GM12878 (cell line): ENCODE data around the gene WFDC11. TPM values are rescaled to one million over a fixed set of nuclear protein-coding genes. Genes with fewer than 3 reads are reported as not detected.
"Not testable (repeated sequence)": the region's sequence is repeated elsewhere in the genome, so short reads cannot be mapped to it uniquely, and the experiment has no call there.

Experiments used
- ATAC-seq: fragments of 200-7000 bp; cut with Tn5 transposase; 3 replicates; pipeline ENCODE4 v1.9.1; 2020; ENCODE audit warnings: mild to moderate bottlenecking, moderate library complexity
- BruUV-seq: library from RNA; stranded (reverse); fragments of 400-500 nt; replicated peaks from 2 replicates; lab custom pipeline; 2021; lab: Mats Ljungman, UMichigan
- CTCF ChIA-PET: fragments of 300-600 bp; sonication (Branson Sonifier 250); formaldehyde crosslinking; extraction: SDS; loops from one replicate; lab custom pipeline; 2021; ENCODE audit warnings: inconsistent platforms; lab: Yijun Ruan, JAX
- POLR2A ChIA-PET: fragments of 350-600 bp; formaldehyde crosslinking; extraction: SDS; loops from one replicate; lab custom pipeline; 2021; ENCODE audit warnings: inconsistent platforms; lab: Charles Lee
- RAD21 ChIA-PET: fragments of 300-600 bp; sonication (Branson Sonifier 250); formaldehyde crosslinking; loops from one replicate; lab custom pipeline; 2023; ENCODE audit warnings: antibody characterized with exemption; ENCODE audit not compliant: unreplicated experiment; lab: Charles Lee
- SMC1A ChIA-PET: fragments of 300-600 bp; sonication (Branson Sonifier 250); formaldehyde crosslinking; loops from one replicate; lab custom pipeline; 2023; ENCODE audit not compliant: unreplicated experiment, uncharacterized antibody; lab: Charles Lee
- DNase-seq: peaks from one replicate; pipeline ENCODE4 v3.0.0-alpha.2; 2011; ENCODE audit warnings: low read depth, low spot score
- FAIRE-seq: peaks from 3 replicates; lab custom pipeline; 2011; peaks lifted over from hg19 to GRCh38; lab: Jason Lieb, UNC
- H2AFZ ChIP-seq: 2 replicates; pipeline ENCODE4 v1.6.0; 2011; ENCODE audit warnings: low read depth, low read length, control low read depth; ENCODE audit not compliant: control insufficient read depth
- H3K27ac ChIP-seq: 2 replicates; pipeline ENCODE4 v1.5.1; 2011; ENCODE audit warnings: control low read depth; ENCODE audit not compliant: control insufficient read depth, insufficient read depth
- H3K27me3 ChIP-seq, 2 experiments: replicated peaks in 1 of 2; 2 replicates each; pipeline versions ENCODE4 v1.6.0 to v1.6.1; 2011; ENCODE audit warnings: low read length in 1 of 2; ENCODE audit not compliant: control insufficient read depth in 2 of 2, insufficient read depth in 2 of 2
- H3K36me3 ChIP-seq, 2 experiments: 2 replicates each; pipeline ENCODE4 v1.5.1; 2011; ENCODE audit warnings: low read length in 1 of 2; ENCODE audit not compliant: control insufficient read depth in 2 of 2, insufficient read depth in 2 of 2
- H3K4me1 ChIP-seq: 2 replicates; pipeline ENCODE4 v1.6.1; 2011; ENCODE audit warnings: mild to moderate bottlenecking, low read length, moderate library complexity, mixed read lengths; ENCODE audit not compliant: control insufficient read depth, insufficient read depth
- H3K4me2 ChIP-seq: 2 replicates; pipeline ENCODE4 v1.6.0; 2011; ENCODE audit warnings: control low read depth; ENCODE audit not compliant: control insufficient read depth, insufficient read depth
- H3K4me3 ChIP-seq: fragments of 200-600 bp; sonication (generic); 2 replicates; pipeline ENCODE4 v1.5.1; 2016
- H3K79me2 ChIP-seq: 2 replicates; pipeline ENCODE4 v1.6.0; 2011; ENCODE audit warnings: low read length; ENCODE audit not compliant: control insufficient read depth, insufficient read depth
- H3K9ac ChIP-seq: 2 replicates; pipeline ENCODE4 v1.8.0; 2011; ENCODE audit warnings: low read length, control low read depth, mixed read lengths; ENCODE audit not compliant: control insufficient read depth, insufficient read depth
- H3K9me3 ChIP-seq: replicated peaks from 3 replicates; pipeline ENCODE4 v1.5.1; 2011; ENCODE audit warnings: mild to moderate bottlenecking, low read length; ENCODE audit not compliant: control insufficient read depth, insufficient read depth
- H4K20me1 ChIP-seq: 2 replicates; pipeline ENCODE4 v1.6.0; 2011; ENCODE audit not compliant: control insufficient read depth, insufficient read depth
- BMI1 ChIP-seq: fragments of 450-650 bp; IDR thresholded peaks from 2 replicates; pipeline ENCODE4 v1.6.1; 2016; ENCODE audit warnings: mild to moderate bottlenecking, moderate library complexity, borderline replicate concordance
- MEF2B ChIP-seq: fragments of 450-650 bp; IDR thresholded peaks from 2 replicates; pipeline ENCODE4 v1.6.1; 2018; ENCODE audit warnings: mild to moderate bottlenecking, moderate library complexity; ENCODE audit not compliant: partially characterized antibody, poor library complexity, severe bottlenecking
- PAX5 ChIP-seq: IDR thresholded peaks from 2 replicates; pipeline ENCODE4 v1.6.1; 2011; ENCODE audit warnings: low read depth, low read length, borderline replicate concordance
- POLR2AphosphoS2 ChIP-seq: IDR thresholded peaks from 2 replicates; pipeline ENCODE4 v1.6.1; 2011; ENCODE audit warnings: low read depth, mild to moderate bottlenecking, low read length, improper control_type of control experiment, moderate library complexity
- WGBS: methylation state at CpG from one replicate; pipeline ENCODE4 v1.1.6; 2016; ENCODE audit warnings: low lambda C conversion rate; ENCODE audit not compliant: insufficient replicate concordance, insufficient coverage; ENCODE audit errors: missing lambda C conversion rate; 5-methylcytosine and 5-hydroxymethylcytosine counted together
- in situ Hi-C: fragments of 300-500 bp; cut with MboI; formaldehyde crosslinking; loops from 9 replicates; pipeline ENCODE4 v1.14.3; 2018; ENCODE audit warnings: mixed read lengths
- intact Hi-C: fragments of 100-400 bp; cut with micrococcal nuclease; formaldehyde crosslinking; loops from one replicate; pipeline ENCODE4 v1.14.2; 2022; ENCODE audit not compliant: unreplicated experiment
- polyA plus RNA-seq, 11 experiments: library from polyadenylated mRNA; depleted of rRNA in 4 of 11; unstranded in 6 of 11; stranded (reverse) in 5 of 11; fragments of >200 nt; fragmentation: Nextera tagmentation in 4 of 11; fragmentation: Illumina TruSeq in 1 of 11; extraction: Ambion mirVana in 4 of 11; extraction: Trizol in 1 of 11; gene quantifications; 1 replicate in 1 of 11; 2 replicates in 10 of 11; pipeline versions ENCODE4 v1.2.1 to v1.2.3, GENCODE V29; 2011 to 2016; ENCODE audit warnings: inconsistent platforms in 2 of 11, missing spikeins in 2 of 11, low read depth in 1 of 11
- total RNA-seq, 4 experiments: library from RNA; depleted of rRNA in 3 of 4; stranded (reverse); fragments of >200 nt in 3 of 4; fragmentation: Illumina TruSeq in 1 of 4; extraction: Trizol in 1 of 4; gene quantifications; 2 replicates each; pipeline versions ENCODE4 v1.2.1 to v1.2.3, GENCODE V29; 2013 to 2021
- TF ChIP-seq, protein P1 (sequence below): IDR thresholded peaks from 2 replicates; pipeline ENCODE4 v1.6.1; 2012; ENCODE audit warnings: mild to moderate bottlenecking, low read depth, low read length

The WFDC11 gene
- total and polyA plus RNA-seq, 10 of the 15 experiments (the other 5 are each of a cell fraction or from before 2014, with no cell fraction given), result not detected

DNA sequence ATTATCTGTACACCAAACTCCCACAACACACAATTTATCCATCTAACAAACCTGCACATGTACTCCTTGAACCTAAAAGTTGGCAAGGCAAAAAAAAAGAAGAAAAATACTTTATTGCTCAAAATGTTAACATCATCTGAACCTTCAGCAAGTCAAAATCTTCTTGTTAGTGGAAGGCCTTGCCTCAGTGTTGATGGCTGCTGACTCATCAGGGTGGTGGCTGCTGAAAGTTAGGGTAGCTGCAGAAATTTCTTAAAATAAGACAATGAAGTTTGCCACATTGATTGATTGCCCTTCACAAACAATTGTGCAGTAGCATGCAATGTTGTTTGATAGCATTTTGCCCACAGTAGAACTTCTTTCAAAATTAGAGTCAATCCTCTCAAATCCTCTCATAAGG lies 2.7 kb upstream of the WFDC11 start (continued):
- TF ChIP-seq, protein P1, sequence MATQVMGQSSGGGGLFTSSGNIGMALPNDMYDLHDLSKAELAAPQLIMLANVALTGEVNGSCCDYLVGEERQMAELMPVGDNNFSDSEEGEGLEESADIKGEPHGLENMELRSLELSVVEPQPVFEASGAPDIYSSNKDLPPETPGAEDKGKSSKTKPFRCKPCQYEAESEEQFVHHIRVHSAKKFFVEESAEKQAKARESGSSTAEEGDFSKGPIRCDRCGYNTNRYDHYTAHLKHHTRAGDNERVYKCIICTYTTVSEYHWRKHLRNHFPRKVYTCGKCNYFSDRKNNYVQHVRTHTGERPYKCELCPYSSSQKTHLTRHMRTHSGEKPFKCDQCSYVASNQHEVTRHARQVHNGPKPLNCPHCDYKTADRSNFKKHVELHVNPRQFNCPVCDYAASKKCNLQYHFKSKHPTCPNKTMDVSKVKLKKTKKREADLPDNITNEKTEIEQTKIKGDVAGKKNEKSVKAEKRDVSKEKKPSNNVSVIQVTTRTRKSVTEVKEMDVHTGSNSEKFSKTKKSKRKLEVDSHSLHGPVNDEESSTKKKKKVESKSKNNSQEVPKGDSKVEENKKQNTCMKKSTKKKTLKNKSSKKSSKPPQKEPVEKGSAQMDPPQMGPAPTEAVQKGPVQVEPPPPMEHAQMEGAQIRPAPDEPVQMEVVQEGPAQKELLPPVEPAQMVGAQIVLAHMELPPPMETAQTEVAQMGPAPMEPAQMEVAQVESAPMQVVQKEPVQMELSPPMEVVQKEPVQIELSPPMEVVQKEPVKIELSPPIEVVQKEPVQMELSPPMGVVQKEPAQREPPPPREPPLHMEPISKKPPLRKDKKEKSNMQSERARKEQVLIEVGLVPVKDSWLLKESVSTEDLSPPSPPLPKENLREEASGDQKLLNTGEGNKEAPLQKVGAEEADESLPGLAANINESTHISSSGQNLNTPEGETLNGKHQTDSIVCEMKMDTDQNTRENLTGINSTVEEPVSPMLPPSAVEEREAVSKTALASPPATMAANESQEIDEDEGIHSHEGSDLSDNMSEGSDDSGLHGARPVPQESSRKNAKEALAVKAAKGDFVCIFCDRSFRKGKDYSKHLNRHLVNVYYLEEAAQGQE, result no peak
- no peak for TF ChIP-seq BMI1
- no peak for TF ChIP-seq POLR2AphosphoS2
- no peak for TF ChIP-seq MEF2B
- TF ChIP-seq PAX5, result no peak

DNA sequence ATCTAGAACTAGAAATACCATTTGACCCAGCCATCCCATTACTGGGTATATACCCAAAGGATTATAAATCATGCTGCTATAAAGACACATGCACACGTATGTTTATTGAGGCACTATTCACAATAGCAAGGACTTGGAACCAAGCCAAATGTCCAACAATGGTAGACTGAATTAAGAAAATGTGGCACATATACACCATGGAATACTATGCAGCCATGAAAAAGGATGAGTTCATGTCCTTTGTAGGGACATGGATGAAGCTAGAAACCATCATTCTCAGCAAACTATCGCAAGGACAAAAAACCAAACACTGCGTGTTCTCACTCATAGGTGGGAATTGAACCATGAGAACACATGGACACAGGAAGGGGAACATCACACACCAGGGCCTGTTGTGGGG lies 13.0 kb downstream of the WFDC11 start:
- SMC1A ChIA-PET, H3K36me3 ChIP-seq, in situ Hi-C loops, H3K27me3 ChIP-seq, DNase-seq, H3K9ac ChIP-seq, BruUV-seq, H2AFZ ChIP-seq, H3K4me2 ChIP-seq, H3K27ac ChIP-seq, FAIRE-seq, H3K9me3 ChIP-seq, ATAC-seq, CTCF ChIA-PET, intact Hi-C loops, H3K79me2 ChIP-seq, POLR2A ChIA-PET, RAD21 ChIA-PET, H3K4me1 ChIP-seq, H3K4me3 ChIP-seq, H4K20me1 ChIP-seq: not testable (repeated sequence)
- 13% methylated on average over 1 of the region's 3 CpGs for WGBS

DNA sequence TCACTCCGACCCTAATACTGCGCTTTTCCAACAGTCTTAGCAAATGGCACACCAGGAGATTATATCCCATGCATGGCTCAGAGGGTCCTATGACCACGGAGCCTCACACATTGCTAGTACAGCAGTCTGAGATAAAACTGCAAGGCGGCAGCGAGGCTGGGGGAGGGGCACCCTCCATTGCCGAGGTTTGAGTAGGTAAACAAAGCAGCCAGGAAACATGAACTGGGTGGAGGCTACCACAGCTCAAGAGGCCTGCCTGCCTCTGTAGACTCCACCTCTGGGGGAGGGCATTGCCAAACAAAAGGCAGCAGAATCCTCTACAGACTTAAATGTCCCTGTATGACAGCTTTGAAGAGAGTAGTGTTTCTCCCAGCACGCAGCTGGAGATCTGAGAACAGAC lies 18.3 kb downstream of the WFDC11 start:
- BruUV-seq, POLR2A ChIA-PET: not testable (repeated sequence)

More for the DNA sequence above, 18.3 kb downstream of the WFDC11 start:
- CTCF ChIA-PET, H4K20me1 ChIP-seq, H3K4me3 ChIP-seq, ATAC-seq, H3K79me2 ChIP-seq, in situ Hi-C loops, intact Hi-C loops, H3K9me3 ChIP-seq, H2AFZ ChIP-seq, DNase-seq, RAD21 ChIA-PET, H3K4me2 ChIP-seq, H3K36me3 ChIP-seq, H3K27me3 ChIP-seq, H3K4me1 ChIP-seq, H3K9ac ChIP-seq, SMC1A ChIA-PET, H3K27ac ChIP-seq, FAIRE-seq: not testable (repeated sequence)
- 48% methylated on average over 7 of the region's 7 CpGs for WGBS
